H1 (cell line): ENCODE data around the gene CNTN6. TPM values are rescaled to one million over a fixed set of nuclear protein-coding genes. Genes with fewer than 3 reads are reported as not detected.

Experiments
- CTCF ChIA-PET: fragments of 300-600 bp; sonication (Branson Sonifier 250); formaldehyde crosslinking; loops from one replicate; lab custom pipeline; 2021; ENCODE audit not compliant: partially characterized antibody; lab: Charles Lee
- POLR2A ChIA-PET: fragments of 300-600 bp; sonication (Branson Sonifier 250); formaldehyde crosslinking; loops from one replicate; lab custom pipeline; 2021; ENCODE audit warnings: inconsistent platforms; ENCODE audit not compliant: partially characterized antibody; lab: Charles Lee
- DNase-seq, 2 experiments: peaks; one replicate each; pipeline versions ENCODE4 v3.0.0 to v3.0.0-alpha.2; 2010 to 2022; ENCODE audit warnings: low spot score in 2 of 2, low read depth in 1 of 2, mixed read lengths in 1 of 2
- FAIRE-seq: peaks from 2 replicates; lab custom pipeline; 2011; peaks lifted over from hg19 to GRCh38; lab: Jason Lieb, UNC
- H2AFZ ChIP-seq: 2 replicates; pipeline ENCODE4 v1.8.1; 2012; ENCODE audit warnings: low read length, inconsistent platforms
- H2AK5ac ChIP-seq: 2 replicates; pipeline ENCODE4 v1.6.1; 2013; ENCODE audit warnings: low read depth, low read length
- H2BK120ac ChIP-seq: replicated peaks from 2 replicates; pipeline ENCODE3; 2013; ENCODE audit warnings: low read depth, low read length, inconsistent platforms
- H2BK12ac ChIP-seq: 2 replicates; pipeline ENCODE4 v1.6.1; 2013; ENCODE audit warnings: low read depth, low read length
- H2BK15ac ChIP-seq: 2 replicates; pipeline ENCODE4 v1.6.1; 2013; ENCODE audit warnings: low read length
- H2BK20ac ChIP-seq: 2 replicates; pipeline ENCODE4 v1.6.1; 2013; ENCODE audit warnings: low read length
- H2BK5ac ChIP-seq: 2 replicates; pipeline ENCODE4 v1.6.1; 2013; ENCODE audit warnings: low read depth, low read length
- H3K14ac ChIP-seq: 2 replicates; pipeline ENCODE4 v1.6.1; 2013; ENCODE audit warnings: inconsistent platforms; ENCODE audit not compliant: insufficient read length
- H3K18ac ChIP-seq: 2 replicates; pipeline ENCODE4 v1.6.1; 2013; ENCODE audit warnings: low read length; ENCODE audit errors: extremely low read depth
- H3K23ac ChIP-seq: 2 replicates; pipeline ENCODE4 v1.6.1; 2013; ENCODE audit warnings: inconsistent platforms; ENCODE audit not compliant: insufficient read length
- H3K23me2 ChIP-seq: 2 replicates; pipeline ENCODE4 v1.6.1; 2013; ENCODE audit warnings: low read depth, low read length
- H3K27ac ChIP-seq: 2 replicates; pipeline ENCODE4 v1.6.1; 2011; ENCODE audit warnings: low read depth, low read length, inconsistent platforms
- H3K27me3 ChIP-seq, 4 experiments: replicated peaks in 1 of 4; 1 replicate in 1 of 4; 2 replicates in 3 of 4; pipeline versions ENCODE4 v1.6.1 to v1.8.1; 2011 to 2013; ENCODE audit warnings: low read length in 3 of 4, mild to moderate bottlenecking in 3 of 4, inconsistent platforms in 2 of 4, mixed read lengths in 2 of 4, moderate library complexity in 1 of 4; ENCODE audit not compliant: control insufficient read depth in 3 of 4, insufficient read depth in 3 of 4; ENCODE audit errors: extremely low read depth in 1 of 4
- H3K36me3 ChIP-seq, 4 experiments: 2 replicates each; pipeline versions ENCODE4 v1.6.1 to v1.8.1; 2011 to 2013; ENCODE audit warnings: mild to moderate bottlenecking in 4 of 4, low read length in 3 of 4, moderate library complexity in 2 of 4, control low read depth in 1 of 4, inconsistent platforms in 1 of 4; ENCODE audit not compliant: insufficient read depth in 4 of 4, control insufficient read depth in 2 of 4
- H3K4ac ChIP-seq: replicated peaks from 2 replicates; pipeline ENCODE3; 2013; ENCODE audit warnings: low read length, low read depth, mixed read lengths, inconsistent platforms; ENCODE audit not compliant: insufficient read length
- H3K4me1 ChIP-seq, 4 experiments: replicated peaks in 1 of 4; 1 replicate in 1 of 4; 2 replicates in 3 of 4; pipeline versions ENCODE4 v1.6.1 to v1.8.1; 2011 to 2013; ENCODE audit warnings: low read length in 3 of 4, inconsistent platforms in 2 of 4, mixed read lengths in 1 of 4; ENCODE audit not compliant: insufficient read depth in 4 of 4, control insufficient read depth in 3 of 4
- H3K4me2 ChIP-seq, 2 experiments: 2 replicates each; pipeline versions ENCODE4 v1.6.1 to v1.8.1; 2011 to 2013; ENCODE audit warnings: low read depth in 2 of 2, low read length in 2 of 2, control low read depth in 1 of 2, inconsistent platforms in 1 of 2, mild to moderate bottlenecking in 1 of 2; ENCODE audit not compliant: insufficient read depth in 1 of 2
- H3K4me3 ChIP-seq, 4 experiments: fragments of 200-600, 300-600 bp in 1 of 4; sonication (generic), shearing (Covaris generic), sonication (Bioruptor Twin) in 1 of 4; 2 replicates each; pipeline versions ENCODE4 v1.5.1 to v1.8.1; 2011 to 2016; ENCODE audit warnings: low read length in 4 of 4, low read depth in 3 of 4, control low read depth in 2 of 4, inconsistent platforms in 2 of 4, mild to moderate bottlenecking in 2 of 4, mixed read lengths in 1 of 4, moderate library complexity in 1 of 4; ENCODE audit not compliant: insufficient read depth in 2 of 4; ENCODE audit errors: extremely low read depth in 1 of 4
- H3K56ac ChIP-seq: replicated peaks from 2 replicates; pipeline ENCODE3; 2013; ENCODE audit warnings: low read depth, mild to moderate bottlenecking, mixed read lengths, low read length, inconsistent platforms; ENCODE audit not compliant: insufficient read length
- H3K79me1 ChIP-seq: 2 replicates; pipeline ENCODE4 v1.6.1; 2013; ENCODE audit warnings: low read depth, low read length, control low read depth
- H3K79me2 ChIP-seq, 2 experiments: 2 replicates each; pipeline versions ENCODE4 v1.6.1 to v1.8.1; 2012 to 2013; ENCODE audit warnings: low read length in 2 of 2, mild to moderate bottlenecking in 2 of 2, inconsistent platforms in 1 of 2; ENCODE audit not compliant: insufficient read depth in 2 of 2, control insufficient read depth in 1 of 2
- H3K9ac ChIP-seq, 4 experiments: replicated peaks in 1 of 4; 1 replicate in 1 of 4; 2 replicates in 3 of 4; pipeline versions ENCODE4 v1.6.1 to v1.8.1; 2011 to 2013; ENCODE audit warnings: low read depth in 3 of 4, low read length in 3 of 4, control low read depth in 2 of 4, mild to moderate bottlenecking in 2 of 4, moderate library complexity in 2 of 4, inconsistent platforms in 1 of 4; ENCODE audit errors: extremely low read depth in 1 of 4
- H3K9me3 ChIP-seq, 2 experiments: 2 replicates each; pipeline versions ENCODE4 v1.6.1 to v1.8.1; 2012 to 2013; ENCODE audit warnings: mild to moderate bottlenecking in 2 of 2, moderate library complexity in 2 of 2, control low read depth in 1 of 2, inconsistent platforms in 1 of 2, low read depth in 1 of 2, low read length in 1 of 2, mixed read lengths in 1 of 2; ENCODE audit not compliant: insufficient read depth in 2 of 2
- H4K20me1 ChIP-seq, 2 experiments: replicated peaks in 1 of 2; 2 replicates each; pipeline versions ENCODE3 to v1.8.1; 2011 to 2013; ENCODE audit warnings: inconsistent platforms in 2 of 2, low read length in 2 of 2, mild to moderate bottlenecking in 1 of 2; ENCODE audit not compliant: insufficient read depth in 2 of 2, control insufficient read depth in 1 of 2
- H4K5ac ChIP-seq: 2 replicates; pipeline ENCODE4 v1.6.1; 2013; ENCODE audit warnings: low read length, low read depth, mixed read lengths, inconsistent platforms; ENCODE audit not compliant: insufficient read length
- H4K8ac ChIP-seq: 2 replicates; pipeline ENCODE4 v1.8.0; 2013; ENCODE audit warnings: mild to moderate bottlenecking, moderate library complexity, low read length, inconsistent platforms; ENCODE audit not compliant: insufficient read depth; ENCODE audit errors: extremely low read depth
- H4K91ac ChIP-seq: replicated peaks from 2 replicates; pipeline ENCODE3; 2013; ENCODE audit warnings: low read length, mixed read lengths, inconsistent platforms; ENCODE audit not compliant: insufficient read length
- CBX8 ChIP-seq: fragments of 300-800, 300-1000 bp; sonication (generic); IDR thresholded peaks from 2 replicates; pipeline ENCODE4 v1.7.1; 2016; ENCODE audit warnings: low read depth, low read length, borderline replicate concordance
- PHF8 ChIP-seq: fragments of 200-600 bp; sonication (generic); conservative IDR thresholded peaks from 2 replicates; pipeline ENCODE4 v1.7.1; 2012; ENCODE audit warnings: low read depth, mild to moderate bottlenecking, inconsistent platforms, low read length, moderate library complexity
- TAF7 ChIP-seq: optimal IDR thresholded peaks from 2 replicates; pipeline ENCODE3; 2011; ENCODE audit warnings: low read depth, mild to moderate bottlenecking, inconsistent platforms, low read length, moderate library complexity, borderline replicate concordance
- TCF12 ChIP-seq: IDR thresholded peaks from 2 replicates; pipeline ENCODE4 v1.6.1; 2011; ENCODE audit warnings: low read depth, mild to moderate bottlenecking, low read length
- YY1 ChIP-seq: IDR thresholded peaks from 2 replicates; pipeline ENCODE4 v1.6.1; 2011; ENCODE audit warnings: low read depth, mild to moderate bottlenecking, low read length
- WGBS, 2 experiments: shearing (Covaris generic) in 1 of 2; methylation state at CpG; one replicate each; pipeline versions ENCODE4 v1.1.6 to v1.1.7; 2013 to 2015; ENCODE audit warnings: low lambda C conversion rate in 2 of 2, mixed read lengths in 2 of 2, inconsistent platforms in 1 of 2, low coverage in 1 of 2, missing lambda C conversion rate in 1 of 2; ENCODE audit not compliant: insufficient replicate concordance in 2 of 2, insufficient coverage in 1 of 2, insufficient read length in 1 of 2; ENCODE audit errors: extremely low coverage in 1 of 2, missing lambda C conversion rate in 1 of 2; 5-methylcytosine and 5-hydroxymethylcytosine counted together
- polyA plus RNA-seq, 7 experiments: library from polyadenylated mRNA; depleted of rRNA in 3 of 7; stranded (reverse) in 5 of 7; unstranded in 2 of 7; fragments of >200 nt in 5 of 7; fragments of 200-250 nt in 2 of 7; gene quantifications; 1 replicate in 5 of 7; 2 replicates in 1 of 7; 4 replicates in 1 of 7; pipeline versions ENCODE4 v1.2.1 to v1.2.3, GENCODE V29; 2011 to 2013; ENCODE audit warnings: missing spikeins in 2 of 7, mixed read lengths in 2 of 7
- total RNA-seq: library from RNA; stranded (reverse); fragmentation: NEBNext Ultra II Directional; extraction: Animal tissue kit (Norgen Biotek cat#: 25700); gene quantifications from 2 replicates; pipeline ENCODE4 v1.2.1, GENCODE V29; 2021

CNTN6 gene
- total and polyA plus RNA-seq, 2 of the 8 experiments (the other 6 are each of a cell fraction or from before 2014, with no cell fraction given): not detected

- Histone ChIP-seq H3K27me3 (no peaks in the 10 kb centered on the region), H2BK120ac (no peak overlapping the region), H2BK12ac (no peak overlapping the region), H4K8ac (no peak overlapping the region), H4K91ac (no peak overlapping the region), H4K5ac (no peak overlapping the region), H3K9ac (no peak overlapping the region), H3K36me3 (no peaks in the 10 kb centered on the region), H2BK15ac (no peak overlapping the region), H4K20me1 (no peaks in the 10 kb centered on the region), H3K23me2 (no peaks in the 10 kb centered on the region), H3K4me2 (no peak overlapping the region), H3K9me3 (no peaks in the 10 kb centered on the region), H2BK5ac (no peak overlapping the region), H3K14ac (no peak overlapping the region), H3K79me1 (no peaks in the 10 kb centered on the region), H3K4ac (no peak overlapping the region), H2AK5ac (no peak overlapping the region), H3K23ac (no peak overlapping the region), H3K27ac (no peak overlapping the region), H2BK20ac (no peak overlapping the region), H3K79me2 (no peaks in the 10 kb centered on the region), H3K56ac (no peak overlapping the region), H3K18ac (no peak overlapping the region), H3K4me1 (no peaks in the 10 kb centered on the region), H2AFZ (no peak overlapping the region), H3K4me3 (no peak overlapping the region)
- no peak for TF ChIP-seq YY1
- no peak for TF ChIP-seq TCF12
- TF ChIP-seq TAF7: no peak
- TF ChIP-seq CBX8: no peak
- TF ChIP-seq PHF8: no peak
- CTCF ChIA-PET: interaction anchor here (1.0 kb wide), 1 partner anchor 121 kb away, joined by 3 read pairs; no protein-coding TSS in a partner anchor
- POLR2A ChIA-PET: no interaction called here
- no peak for FAIRE-seq
- 94% methylated on average over 3 of the region's 3 CpGs; no CpG with 5 or more reads in 1 of the 2 experiments for WGBS, 2 experiments
- DNase-seq: no peak
These were observed 78.5 kb downstream of the CNTN6 start for GRCh38 chr3:1171320-1171719.
